HG03135 (cell line): ENCODE results near the gene KCNMA1.
"Not testable (repeated sequence)": the region's sequence is repeated elsewhere in the genome, so short reads cannot be mapped to it uniquely, and the experiment has no call there.

Experiments
- ATAC-seq: cut with Tn5 transposase; IDR thresholded peaks from one replicate; pipeline ENCODE4 v1.9.1; 2021; ENCODE audit warnings: mild to moderate bottlenecking, moderate library complexity; ENCODE audit not compliant: unreplicated experiment

Gene KCNMA1

DNA sequence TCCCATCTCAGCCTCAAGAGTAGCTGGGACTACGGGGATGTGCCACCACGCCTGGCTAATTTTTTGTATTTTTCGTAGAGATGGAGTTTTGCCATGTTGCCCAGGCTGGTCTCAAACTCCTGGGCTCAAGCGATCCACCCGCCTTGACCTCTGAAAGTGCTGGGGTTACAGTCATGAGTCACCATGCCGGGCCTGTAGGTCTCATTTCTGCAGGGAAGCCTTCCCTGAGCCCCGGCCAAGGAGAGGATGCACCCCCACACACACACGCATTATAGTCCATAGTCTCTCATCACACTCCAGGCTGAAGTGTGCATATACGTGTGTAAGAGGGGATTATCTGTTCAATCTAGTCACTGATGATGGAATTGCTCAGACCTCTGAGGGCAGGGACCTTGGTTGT, 29.3 kb downstream of the KCNMA1 start:
- ATAC-seq = no peak

DNA sequence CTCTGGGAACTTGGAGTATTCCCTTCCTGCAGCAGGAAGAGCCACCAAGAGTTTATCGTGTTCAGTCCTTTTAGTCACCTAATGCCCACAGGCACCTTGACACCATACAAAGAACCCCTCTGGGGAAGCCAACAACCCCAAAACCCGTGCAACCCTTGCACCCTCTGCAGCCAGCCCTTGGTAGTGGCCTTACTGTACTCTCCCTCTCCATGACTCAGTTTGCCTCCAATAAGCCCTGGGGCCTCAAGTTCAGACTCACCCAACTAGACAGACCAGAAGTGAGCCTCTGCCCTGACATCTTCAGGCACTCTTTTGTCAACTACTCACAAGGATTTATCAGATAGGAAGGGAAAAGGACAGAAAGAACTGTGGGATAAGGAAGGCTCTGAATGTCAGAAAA, 30.9 kb downstream of the KCNMA1 start:
- ATAC-seq = no peak

DNA sequence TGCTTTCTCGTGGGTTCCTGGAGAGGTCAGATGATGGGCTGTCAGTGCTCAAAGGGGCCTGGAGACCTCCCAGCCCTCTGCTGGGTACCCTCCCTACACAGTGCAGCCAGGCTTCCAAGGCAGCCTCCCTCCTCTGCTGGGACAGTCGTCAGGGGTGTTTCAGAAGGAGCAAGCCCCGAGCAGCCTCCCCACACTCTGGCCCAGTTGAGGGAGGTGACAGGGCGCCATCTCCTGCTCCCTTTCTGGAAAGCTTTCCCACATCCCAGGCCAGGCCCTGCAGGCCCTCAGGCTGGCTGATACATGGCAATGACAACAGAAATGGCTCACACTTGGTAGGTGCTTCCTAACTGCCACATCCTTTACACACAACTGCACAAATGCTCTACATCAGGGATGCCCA, 32.1 kb downstream of the KCNMA1 start:
- ATAC-seq = no peak

DNA sequence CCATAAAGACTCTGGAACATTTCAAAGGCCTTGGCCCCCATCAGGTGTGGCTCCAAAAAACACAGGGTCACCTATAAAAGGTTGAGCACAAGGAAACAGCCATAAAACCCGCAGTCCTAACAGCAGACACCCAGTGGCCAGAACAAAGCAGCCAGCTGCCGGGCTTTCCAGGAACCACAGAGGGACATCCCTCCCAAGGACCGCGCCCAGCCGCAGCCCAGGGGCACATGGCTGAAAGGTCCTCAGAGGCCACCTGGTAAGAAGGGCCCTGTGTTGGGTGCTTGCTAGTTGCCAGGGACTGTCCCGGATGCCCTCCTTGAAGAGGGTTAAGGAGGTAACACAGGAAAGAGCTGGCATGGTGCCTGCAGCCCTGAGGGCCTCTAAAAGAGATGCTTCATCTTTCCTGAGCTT, 32.7 kb downstream of the KCNMA1 start:
- ATAC-seq = no peak

DNA sequence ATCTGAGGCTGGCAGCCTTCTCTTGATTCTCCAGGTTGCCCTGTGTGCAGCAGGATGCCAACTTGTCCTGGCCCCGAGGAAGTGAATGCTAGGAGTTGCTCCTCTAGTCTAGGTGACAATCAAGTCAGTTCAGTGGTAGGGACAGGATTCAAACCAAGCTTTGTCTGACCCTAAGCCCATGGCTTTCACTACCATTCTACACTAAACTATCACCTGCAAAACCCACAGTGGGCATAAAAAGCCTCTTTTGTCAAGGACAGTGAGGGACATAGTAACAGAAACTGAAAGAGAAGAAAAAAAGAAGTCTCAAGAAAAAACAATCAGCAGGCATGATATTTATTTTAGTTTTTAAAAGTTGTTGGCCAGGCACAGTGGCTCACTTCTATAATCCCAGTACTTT, 33.5 kb downstream of the KCNMA1 start:
- ATAC-seq = peak; percentile 14

DNA sequence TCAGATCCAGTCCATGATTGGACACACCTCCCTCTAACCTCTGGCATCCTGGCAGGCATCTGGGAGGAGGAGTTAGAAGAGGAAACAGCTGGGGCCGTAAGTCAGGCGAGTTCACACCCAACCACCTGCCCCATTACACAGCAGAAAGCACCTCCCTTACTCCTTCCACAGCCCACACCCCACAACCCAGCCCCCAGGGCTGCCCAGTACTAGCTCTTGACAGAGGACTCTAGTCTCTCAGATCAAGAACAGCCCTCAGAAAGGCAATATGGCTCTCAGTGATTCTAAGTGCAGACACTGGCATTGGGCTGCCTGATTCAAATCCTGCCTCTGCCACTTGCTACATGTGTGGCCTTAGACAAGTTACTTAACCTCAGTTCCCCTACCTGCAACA, 34.1 kb downstream of the KCNMA1 start:
- peak; percentile 56 for ATAC-seq

DNA sequence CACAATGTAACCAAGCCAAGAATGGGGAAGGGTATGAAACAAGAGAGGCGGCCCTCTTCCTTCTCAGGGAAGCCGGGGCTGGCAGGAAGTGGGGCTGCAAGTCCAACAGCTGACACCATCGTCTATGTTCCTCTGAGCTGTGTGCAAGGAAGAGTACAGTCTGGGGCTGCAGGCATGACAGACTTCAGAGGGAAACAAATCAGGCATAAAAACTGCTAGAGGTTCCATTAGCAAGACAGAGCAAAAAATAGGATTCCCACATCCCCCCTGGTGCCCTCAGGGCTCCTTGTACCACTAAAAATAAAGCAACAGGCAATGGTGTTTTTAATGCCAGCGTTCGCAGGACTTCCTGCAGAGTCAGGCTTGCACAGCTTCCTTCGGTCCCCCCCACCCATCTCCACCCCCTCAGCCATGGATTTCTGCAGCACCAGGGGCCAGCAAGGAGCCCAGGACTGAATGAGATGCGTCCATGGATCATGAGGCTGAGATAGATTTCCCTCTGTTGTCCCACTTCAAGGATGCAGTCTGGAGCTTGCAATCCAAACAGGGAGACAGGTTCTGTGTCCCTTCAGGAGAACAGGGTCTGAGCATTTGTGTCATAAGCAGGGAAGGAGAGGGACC, 34.6 kb downstream of the KCNMA1 start:
- ATAC-seq = no peak

DNA sequence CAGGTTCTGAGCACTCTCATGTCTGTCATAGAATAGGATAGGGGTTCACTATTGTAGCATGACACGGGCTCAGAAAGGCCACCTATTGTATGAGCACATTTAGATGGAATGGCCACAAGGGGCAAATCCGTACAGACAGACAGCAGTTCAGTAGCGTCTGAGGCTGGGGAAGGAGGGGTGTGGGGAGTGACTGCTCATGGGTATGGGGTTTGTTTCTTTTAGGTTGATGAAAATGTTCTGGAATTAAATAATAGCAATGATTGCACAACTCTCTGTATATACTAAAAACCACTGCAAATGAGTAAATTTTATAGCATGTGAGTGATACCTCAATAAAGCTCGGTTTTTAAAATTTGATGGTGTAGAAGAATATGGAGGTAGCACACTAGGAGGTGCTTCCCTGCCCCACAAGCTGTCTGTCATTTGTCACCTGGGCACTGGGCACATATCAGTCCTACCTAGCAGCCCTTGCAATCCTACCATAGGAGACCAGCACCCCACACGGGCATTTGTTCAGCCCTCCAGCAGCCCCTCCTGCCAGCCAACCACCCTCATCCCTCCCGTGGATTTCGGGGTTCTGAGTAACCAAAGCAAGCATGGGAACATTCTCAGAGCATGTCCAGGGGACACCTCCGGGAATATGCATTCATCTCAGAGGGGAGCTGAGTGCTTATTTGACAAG, 35.2 kb downstream of the KCNMA1 start:
- no peak for ATAC-seq

DNA sequence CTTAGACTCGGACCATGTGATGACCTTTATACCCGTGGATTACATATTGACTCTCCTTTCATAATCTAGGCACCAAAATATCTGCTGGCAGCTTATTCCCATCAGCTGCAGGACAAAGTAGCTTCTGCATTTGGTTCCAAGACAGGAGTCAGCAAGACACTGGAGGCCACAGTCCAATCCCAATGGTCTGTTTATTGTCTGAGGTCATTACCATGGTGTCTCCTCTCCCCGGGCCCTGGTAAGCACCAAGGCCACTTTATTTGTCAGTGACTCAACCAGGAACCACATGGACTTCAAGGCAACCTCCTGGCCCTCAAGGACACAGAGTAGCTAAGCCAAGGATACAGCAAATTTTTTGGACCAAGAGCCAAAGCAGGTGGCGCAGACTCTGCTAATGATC, 36.1 kb downstream of the KCNMA1 start:
- ATAC-seq = no peak

DNA sequence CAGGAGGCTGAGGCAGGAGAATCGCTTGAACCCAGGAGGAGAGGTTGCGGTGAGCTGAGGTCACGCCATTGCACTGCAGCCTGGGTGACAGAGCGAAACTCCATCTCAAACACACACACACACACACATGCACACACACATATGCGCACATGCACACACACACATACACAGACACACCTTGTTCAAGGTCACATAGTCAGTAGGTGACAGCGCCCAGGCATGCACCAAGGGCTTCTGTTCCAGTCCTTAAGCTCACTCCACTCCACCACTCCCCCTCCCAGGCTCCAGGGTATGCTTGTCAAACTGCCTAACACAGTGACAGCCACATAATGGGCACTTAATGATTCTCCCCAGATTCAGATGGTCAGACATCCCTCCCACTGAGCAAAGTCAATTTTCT, 37.0 kb downstream of the KCNMA1 start:
- ATAC-seq = no peak

DNA sequence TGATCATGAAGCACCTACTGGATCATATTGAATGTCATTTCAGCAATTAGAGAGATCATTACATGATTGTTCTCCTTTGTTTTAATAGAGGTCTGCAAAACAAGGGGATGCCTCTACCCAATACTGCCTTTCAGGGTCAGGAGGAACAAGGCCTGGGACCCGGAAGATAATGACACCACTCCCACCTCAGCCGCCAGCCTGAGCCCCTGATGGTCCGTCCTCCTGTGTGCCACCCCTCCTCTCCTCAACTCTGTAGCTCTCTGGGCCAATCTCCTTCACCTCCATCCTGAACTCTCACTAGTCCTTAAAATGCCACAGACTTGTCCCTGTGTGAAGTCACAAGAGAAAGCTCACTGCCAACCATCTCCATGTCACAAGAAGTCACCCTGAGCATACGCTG, 38.0 kb downstream of the KCNMA1 start:
- no peak for ATAC-seq

DNA sequence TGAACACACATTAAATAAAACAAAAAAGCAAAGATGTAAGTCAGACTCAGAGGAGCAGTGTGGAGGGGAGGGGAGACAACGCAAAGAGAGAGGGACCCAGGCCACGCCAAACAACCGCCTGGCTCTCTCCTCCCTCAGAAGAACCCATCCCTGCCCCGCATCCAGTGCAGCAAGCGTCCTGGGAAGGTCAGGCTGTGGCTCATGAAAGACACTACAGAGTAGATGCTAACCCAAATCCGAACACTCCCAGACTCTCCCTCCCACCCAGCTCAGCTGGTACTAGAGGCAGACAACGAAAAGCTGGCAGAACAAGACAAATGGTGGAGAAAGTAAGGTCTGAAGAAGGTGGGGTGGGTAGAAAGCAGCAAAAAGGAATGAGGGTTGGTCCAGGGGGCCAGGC, 39.0 kb downstream of the KCNMA1 start:
- ATAC-seq = no peak

DNA sequence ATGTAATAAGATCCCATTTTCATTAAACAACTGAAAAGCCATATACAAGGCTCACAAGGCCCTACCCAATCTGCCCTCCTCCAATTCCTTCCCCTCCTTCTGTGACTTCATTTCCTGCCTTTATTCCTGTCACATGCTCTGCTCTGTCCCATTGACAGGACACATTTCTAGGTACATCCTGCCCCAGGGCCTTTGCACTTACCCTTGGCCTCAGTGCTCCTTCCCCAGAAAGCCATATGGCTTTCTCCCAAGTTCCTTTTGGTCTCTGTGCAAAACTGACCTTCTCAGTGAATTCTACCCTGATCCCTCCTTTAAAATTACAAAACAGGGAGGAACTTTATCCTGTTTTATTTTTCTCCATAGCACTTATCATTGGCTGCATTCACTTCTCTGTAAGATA, 40.0 kb downstream of the KCNMA1 start:
- ATAC-seq = no peak

DNA sequence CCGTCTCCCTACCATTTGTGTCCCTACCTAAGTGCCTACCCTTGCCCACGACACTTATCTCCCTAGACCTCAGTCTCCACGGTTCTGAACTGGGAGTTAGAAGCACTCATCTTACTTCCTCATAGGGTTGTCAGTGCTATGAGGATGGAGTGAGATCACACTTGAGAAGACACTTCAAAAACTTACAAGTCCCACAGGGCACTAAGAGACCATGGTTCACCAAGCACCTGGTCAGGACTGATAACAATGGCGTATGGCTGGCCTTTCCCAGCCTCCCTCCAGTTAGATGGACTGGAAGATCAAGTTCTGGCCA, 43.2 kb downstream of the KCNMA1 start:
- ATAC-seq = no peak

DNA sequence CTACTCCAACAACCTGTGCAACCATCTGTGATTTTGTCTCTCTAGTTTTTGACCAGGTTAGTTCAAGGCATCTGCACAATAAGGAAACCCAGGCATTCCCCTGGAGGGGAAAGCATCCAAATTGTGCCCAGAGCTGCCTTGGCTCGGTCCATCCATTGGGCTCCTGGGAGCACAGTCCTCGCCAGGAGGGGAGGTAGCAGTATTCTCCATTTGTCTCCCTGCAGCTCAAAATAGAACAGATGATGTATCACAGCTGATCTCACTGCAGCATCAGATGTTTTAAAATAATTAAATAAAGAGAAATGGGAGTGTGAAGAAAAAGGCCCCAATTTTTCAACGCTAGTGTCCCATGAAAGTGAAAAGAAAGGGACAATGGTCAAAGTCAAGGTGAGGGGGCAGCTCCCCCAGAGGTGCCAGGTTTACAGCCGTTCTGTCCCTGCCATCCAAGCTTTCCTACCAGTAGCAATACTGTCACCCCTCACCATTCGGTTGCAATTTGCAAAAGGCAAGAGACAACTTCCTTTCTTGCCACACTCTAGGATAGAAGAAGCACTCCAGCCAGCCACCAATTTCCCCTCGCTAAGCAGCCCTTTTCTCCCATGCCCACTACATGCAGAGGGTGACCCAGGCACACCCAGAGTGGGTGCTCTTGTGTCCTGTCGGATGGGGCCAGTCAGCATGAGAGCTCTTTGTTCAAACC, 43.7 kb downstream of the KCNMA1 start:
- ATAC-seq = no peak

DNA sequence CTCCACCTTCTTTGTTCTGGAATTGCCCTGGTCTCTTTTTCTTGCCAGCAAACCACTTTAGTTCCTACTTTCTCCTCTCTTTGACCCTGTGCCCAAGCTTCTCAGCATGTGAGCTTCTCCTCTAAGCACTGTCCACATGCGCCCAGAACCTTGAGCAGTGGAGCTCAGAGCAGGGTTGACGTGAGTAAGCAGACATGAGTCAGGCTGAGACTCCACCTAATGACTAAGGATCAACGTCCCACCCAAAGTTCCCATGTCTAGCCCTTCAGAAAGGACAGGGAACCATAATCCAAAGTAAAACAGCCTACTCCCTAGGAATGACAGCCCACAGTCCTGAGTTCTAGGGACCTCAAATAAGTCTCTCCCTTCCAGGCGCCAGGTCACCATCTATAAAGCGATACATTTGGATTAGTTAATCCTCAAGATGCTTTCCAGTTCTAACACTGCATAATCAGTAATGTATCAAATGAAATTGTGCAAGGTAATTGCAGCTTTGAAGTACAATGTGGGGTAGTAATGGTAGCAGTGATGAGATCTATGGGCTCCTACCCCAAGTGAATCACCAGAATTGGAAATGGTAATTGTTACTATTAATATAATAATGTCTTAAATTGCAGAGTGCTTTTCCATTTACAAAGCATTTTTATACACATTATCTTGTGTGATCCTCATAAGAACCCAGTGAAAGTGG, 44.5 kb downstream of the KCNMA1 start:
- no peak for ATAC-seq

DNA sequence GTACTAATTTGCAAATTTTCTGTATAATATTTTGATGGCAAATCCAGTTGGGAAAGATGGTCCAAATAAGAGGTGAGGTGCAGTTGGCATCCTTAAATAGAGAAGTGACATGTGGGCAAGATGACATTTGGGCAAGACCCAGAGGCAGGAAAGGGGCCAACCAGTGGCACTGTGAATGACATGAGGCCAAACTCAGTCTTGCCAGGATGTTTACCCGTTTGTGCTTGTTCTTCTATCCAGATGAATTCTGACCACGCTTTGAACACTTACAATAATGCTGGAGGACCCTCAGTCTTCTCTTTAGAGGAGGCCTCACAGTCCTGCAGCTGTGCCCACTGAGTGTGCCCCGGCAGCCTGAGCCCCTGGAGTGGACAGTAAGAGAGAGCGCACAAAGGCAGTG, 45.1 kb downstream of the KCNMA1 start:
- no peak for ATAC-seq

DNA sequence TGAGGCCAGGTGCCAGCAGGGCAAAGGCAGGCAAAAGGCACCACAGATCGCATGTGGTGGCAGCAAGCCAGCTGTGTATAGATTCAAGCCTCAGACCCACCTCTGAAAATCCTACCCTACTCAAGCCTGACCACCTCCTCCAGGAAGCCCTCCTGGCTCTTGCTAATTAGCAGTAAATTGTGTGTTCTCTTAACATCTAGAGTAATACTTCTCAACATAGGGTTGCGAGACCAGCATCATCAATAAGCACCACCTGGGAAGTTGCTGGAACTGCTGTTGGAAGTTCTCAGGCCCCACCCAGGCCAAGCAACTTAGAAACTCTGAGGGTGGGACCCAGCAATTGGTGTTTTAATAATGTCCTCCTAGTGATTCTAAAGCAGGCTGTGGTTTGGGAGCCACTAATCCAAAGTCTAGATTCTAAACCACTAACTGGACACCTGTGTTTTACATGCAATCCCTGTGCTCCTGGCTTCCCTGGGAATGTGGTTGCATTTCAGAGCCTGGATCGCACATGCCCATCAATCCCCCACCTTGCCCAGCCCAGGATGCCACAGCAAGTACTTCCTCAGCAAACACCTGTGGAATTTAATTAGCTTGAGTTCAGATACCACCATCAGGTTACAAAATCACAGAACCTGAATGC, 46.2 kb downstream of the KCNMA1 start:
- no peak for ATAC-seq

DNA sequence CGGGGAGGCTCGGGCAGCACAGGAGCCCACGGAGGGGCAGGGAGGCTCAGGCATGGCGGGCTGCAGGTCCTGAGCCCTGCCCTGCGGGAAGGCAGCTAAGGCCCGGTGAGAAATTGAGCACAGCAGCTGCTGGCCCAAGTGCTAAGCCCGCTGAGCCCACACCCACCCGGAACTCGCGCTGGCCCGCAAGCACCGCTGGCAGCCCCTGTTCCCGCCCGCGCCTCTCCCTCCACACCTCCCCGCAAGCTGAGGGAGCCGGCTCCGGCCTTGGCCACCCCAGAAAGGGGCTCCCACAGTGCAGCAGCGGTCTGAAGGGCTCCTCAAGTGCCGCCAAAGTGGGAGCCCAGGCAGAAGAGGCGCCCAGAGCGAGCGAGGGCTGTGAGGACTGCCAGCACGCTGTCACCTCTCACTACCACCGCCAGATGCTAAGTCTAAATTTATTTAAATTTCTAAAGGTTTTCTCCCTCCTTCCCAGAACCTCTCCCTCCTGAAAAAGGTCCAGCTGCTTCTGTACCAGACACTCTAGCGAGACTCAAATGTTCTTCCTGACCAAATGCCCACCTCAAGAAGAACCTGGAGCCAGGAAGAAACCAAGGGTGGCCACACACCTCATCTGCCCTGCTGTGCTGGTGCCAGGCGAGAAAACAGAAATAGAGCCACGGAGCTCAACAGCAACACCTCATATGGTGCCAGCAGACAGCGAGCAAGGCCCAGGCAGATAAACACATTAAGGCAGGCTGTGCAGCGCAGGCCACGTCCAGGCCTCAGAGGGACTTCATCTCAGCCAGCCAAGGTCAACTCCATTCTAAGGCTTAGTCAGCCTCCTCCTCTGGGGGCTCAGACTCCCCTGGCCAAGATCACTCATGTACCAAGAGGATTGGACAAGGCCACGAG, 47.0 kb downstream of the KCNMA1 start:
- no peak for ATAC-seq

DNA sequence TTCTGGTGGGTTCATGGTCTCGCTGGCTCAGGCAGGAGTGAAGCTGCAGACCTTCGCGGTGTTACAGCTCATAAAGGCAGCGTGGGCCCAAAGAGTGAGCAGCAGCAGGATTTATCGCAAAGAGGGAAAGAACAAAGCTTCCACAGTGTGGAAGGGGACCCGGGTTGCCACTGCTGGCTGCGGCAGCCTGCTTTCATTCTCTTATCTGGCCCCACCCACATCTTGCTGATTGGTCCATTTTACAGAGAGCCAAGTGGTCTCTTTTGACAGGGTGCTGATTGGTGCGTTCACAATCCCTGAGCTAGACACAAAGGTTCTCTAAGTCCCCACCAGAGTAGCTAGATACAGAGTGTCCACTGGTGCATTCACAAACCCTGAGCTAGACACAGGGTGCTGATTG, 47.9 kb downstream of the KCNMA1 start:
- not testable (repeated sequence) for ATAC-seq

DNA sequence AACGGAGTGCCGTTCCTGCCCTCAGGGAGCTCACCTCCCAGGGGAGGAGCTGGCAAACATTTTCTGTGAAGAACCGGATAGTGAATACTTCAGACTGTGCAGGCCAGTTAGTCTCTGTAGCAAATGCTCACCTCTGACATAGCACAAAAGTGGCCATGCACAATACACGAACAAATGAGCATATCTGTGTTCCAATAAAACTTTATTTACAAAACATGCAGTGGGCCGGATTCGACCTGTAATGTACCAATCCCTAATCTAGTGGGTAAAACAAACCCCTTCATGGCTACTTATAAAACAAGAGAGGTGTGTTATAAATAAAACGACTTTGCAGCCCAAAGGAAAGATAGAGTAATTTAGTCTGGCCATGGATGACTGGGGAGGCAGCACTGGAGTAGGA, 48.7 kb downstream of the KCNMA1 start:
- no peak for ATAC-seq
